OCI-LY1 (cell line): Measurements from ENCODE around the gene MAST4.
A peak's percentile ranks its signal among the peaks of the same experiment; 100 is the strongest.

Source experiments
- H2AFZ ChIP-seq: fragments of 200-600 bp; sonication (generic), shearing (Covaris generic); 2 replicates; pipeline ENCODE4 v1.6.0; 2014; ENCODE audit warnings: antibody characterized with exemption, mild to moderate bottlenecking, low read length
- H3F3A ChIP-seq: fragments of 200-600 bp; sonication (generic), shearing (Covaris generic); 2 replicates; pipeline ENCODE4 v1.6.0; 2014; ENCODE audit warnings: mild to moderate bottlenecking, antibody characterized with exemption, low read length, moderate library complexity; ENCODE audit not compliant: insufficient read depth
- H3K27ac ChIP-seq: fragments of 200-600 bp; sonication (generic); 2 replicates; pipeline ENCODE4 v1.5.1; 2014; ENCODE audit warnings: low read length, mixed run types, mild to moderate bottlenecking, low read depth; ENCODE audit not compliant: poor library complexity, severe bottlenecking
- H3K27me3 ChIP-seq: fragments of 200-600 bp; sonication (generic); 2 replicates; pipeline ENCODE4 v1.6.0; 2014; ENCODE audit warnings: antibody characterized with exemption, mild to moderate bottlenecking, low read length, moderate library complexity; ENCODE audit not compliant: insufficient read depth
- H3K36me3 ChIP-seq: fragments of 200-600 bp; sonication (generic); 2 replicates; pipeline ENCODE4 v1.6.1; 2014; ENCODE audit warnings: mild to moderate bottlenecking, antibody characterized with exemption, low read length, moderate library complexity, mixed read lengths; ENCODE audit not compliant: insufficient read depth
- H3K4me1 ChIP-seq: fragments of 200-600 bp; sonication (generic); 2 replicates; pipeline ENCODE4 v1.5.1; 2014; ENCODE audit warnings: mild to moderate bottlenecking, low read length, moderate library complexity; ENCODE audit not compliant: insufficient read depth, severe bottlenecking
- H3K4me2 ChIP-seq: fragments of 200-600 bp; sonication (generic), shearing (Covaris generic); 2 replicates; pipeline ENCODE4 v1.6.1; 2014; ENCODE audit warnings: low read length
- H3K4me3 ChIP-seq: fragments of 200-600 bp; sonication (generic); 2 replicates; pipeline ENCODE4 v1.5.1; 2014; ENCODE audit warnings: low read length, low read depth, mild to moderate bottlenecking, mixed read lengths; ENCODE audit not compliant: poor library complexity, severe bottlenecking
- H3K79me2 ChIP-seq: fragments of 200-600 bp; shearing (Covaris generic); 2 replicates; pipeline ENCODE4 v1.6.1; 2016; ENCODE audit warnings: mixed run types, low read length, mixed read lengths; ENCODE audit not compliant: insufficient read depth
- H3K9ac ChIP-seq: fragments of 200-600 bp; sonication (generic), shearing (Covaris generic); 2 replicates; pipeline ENCODE4 v1.6.1; 2014; ENCODE audit warnings: mild to moderate bottlenecking, low read length, mixed read lengths
- H3K9me2 ChIP-seq: fragments of 200-600 bp; sonication (generic), shearing (Covaris generic); 2 replicates; pipeline ENCODE4 v1.6.1; 2014; ENCODE audit warnings: low read depth, mild to moderate bottlenecking, low read length, mixed read lengths
- H3K9me3 ChIP-seq: fragments of 200-600 bp; shearing (Covaris generic); 2 replicates; pipeline ENCODE4 v1.6.1; 2014; ENCODE audit warnings: low read length, mixed read lengths
- H4K20me1 ChIP-seq: fragments of 200-600 bp; sonication (generic), shearing (Covaris generic); 2 replicates; pipeline ENCODE4 v1.6.0; 2016; ENCODE audit warnings: mild to moderate bottlenecking, low read length; ENCODE audit not compliant: insufficient read depth
- EZH2 ChIP-seq: fragments of 200-600 bp; sonication (generic), shearing (Covaris generic); IDR thresholded peaks from 2 replicates; pipeline ENCODE4 v1.8.0; 2017; ENCODE audit warnings: borderline replicate concordance, mixed run types, mild to moderate bottlenecking, antibody characterized with exemption, low read length, moderate library complexity, mixed read lengths
- TF ChIP-seq, protein P1 (sequence below): fragments of 200-600 bp; sonication (generic), shearing (Covaris generic); IDR thresholded peaks from 2 replicates; pipeline ENCODE4 v1.5.1; 2017; ENCODE audit warnings: mild to moderate bottlenecking, antibody characterized with exemption, low read length, moderate library complexity, mixed read lengths

MAST4 gene

DNA sequence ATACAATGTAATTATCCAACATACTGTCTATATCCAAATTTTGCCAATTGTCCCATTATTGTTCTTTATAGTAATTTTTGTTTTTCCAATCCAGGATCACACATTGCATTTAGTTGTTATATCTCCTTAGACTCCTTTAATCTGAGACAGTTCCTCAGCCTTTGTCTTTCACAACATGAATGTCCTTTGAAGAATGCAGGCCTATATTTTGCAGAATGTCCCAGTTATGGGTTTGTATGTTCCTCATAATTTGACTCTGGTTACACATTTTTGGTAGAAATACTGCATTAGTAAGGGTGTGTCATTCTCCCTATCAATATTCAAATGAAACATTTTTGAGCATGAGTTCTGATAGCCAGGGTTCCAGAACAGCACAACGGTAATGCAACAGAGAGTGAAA is 593.7 kb downstream of the MAST4 start:
- Histone ChIP-seq H3K27me3 (no peaks in the 10 kb centered on the region), H3K27ac (peak overlapping the region; percentile 83), H3F3A (no peaks in the 10 kb centered on the region), H4K20me1 (no peaks in the 10 kb centered on the region), H3K4me1 (peaks cover 82% of the 10 kb centered on the region), H3K4me2 (peak overlapping the region; percentile 54), H3K4me3 (no peak overlapping the region), H3K36me3 (peaks cover 66% of the 10 kb centered on the region), H2AFZ (no peak overlapping the region), H3K9me3 (no peaks in the 10 kb centered on the region; the same call in 1 of the 2 replicates), H3K9me2 (no peaks in the 10 kb centered on the region), H3K9ac (no peak overlapping the region; the same call in 1 of the 2 replicates), H3K79me2 (peaks cover 70% of the 10 kb centered on the region)
- no peak for TF ChIP-seq EZH2
- TF ChIP-seq, protein P1, sequence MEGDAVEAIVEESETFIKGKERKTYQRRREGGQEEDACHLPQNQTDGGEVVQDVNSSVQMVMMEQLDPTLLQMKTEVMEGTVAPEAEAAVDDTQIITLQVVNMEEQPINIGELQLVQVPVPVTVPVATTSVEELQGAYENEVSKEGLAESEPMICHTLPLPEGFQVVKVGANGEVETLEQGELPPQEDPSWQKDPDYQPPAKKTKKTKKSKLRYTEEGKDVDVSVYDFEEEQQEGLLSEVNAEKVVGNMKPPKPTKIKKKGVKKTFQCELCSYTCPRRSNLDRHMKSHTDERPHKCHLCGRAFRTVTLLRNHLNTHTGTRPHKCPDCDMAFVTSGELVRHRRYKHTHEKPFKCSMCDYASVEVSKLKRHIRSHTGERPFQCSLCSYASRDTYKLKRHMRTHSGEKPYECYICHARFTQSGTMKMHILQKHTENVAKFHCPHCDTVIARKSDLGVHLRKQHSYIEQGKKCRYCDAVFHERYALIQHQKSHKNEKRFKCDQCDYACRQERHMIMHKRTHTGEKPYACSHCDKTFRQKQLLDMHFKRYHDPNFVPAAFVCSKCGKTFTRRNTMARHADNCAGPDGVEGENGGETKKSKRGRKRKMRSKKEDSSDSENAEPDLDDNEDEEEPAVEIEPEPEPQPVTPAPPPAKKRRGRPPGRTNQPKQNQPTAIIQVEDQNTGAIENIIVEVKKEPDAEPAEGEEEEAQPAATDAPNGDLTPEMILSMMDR, result no peak

DNA sequence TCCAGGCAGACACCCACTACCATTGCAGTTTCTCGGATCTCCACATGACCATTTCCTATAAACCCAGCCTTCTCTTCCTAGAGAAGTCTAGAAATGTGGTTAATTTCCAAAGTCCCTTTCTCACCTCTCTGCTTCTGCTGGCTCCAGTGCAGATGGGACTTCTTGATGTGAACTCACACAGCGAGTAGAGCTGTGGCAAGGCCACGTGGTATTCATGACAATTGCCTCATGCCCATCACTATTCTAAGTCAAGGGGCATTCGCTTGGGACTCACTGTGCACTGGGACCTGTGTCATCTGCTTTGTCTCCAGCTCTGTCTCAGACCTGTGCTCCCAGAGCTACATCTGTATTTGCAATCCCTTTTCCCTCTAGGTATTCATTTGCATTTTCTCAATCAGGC is 594.2 kb downstream of the MAST4 start:
- no peaks in the 10 kb centered on the region for H4K20me1 ChIP-seq
- peaks cover 63% of the 10 kb centered on the region for H3K36me3 ChIP-seq
- H3K4me2 ChIP-seq, result peak overlapping the region; percentile 54
- TF ChIP-seq, protein P1, result no peak
- no peak for TF ChIP-seq EZH2
- peaks cover 87% of the 10 kb centered on the region for H3K4me1 ChIP-seq
- H3K9me2 ChIP-seq, result no peaks in the 10 kb centered on the region
- peak overlapping the region; percentile 83 for H3K27ac ChIP-seq
- no peak overlapping the region for H2AFZ ChIP-seq
- H3K79me2 ChIP-seq, result peaks cover 75% of the 10 kb centered on the region
- no peaks in the 10 kb centered on the region for H3K27me3 ChIP-seq
- H3K9me3 ChIP-seq, result no peaks in the 10 kb centered on the region; the same call in 1 of the 2 replicates
- peak overlapping the region; percentile 22; the same call in 1 of the 2 replicates for H3K9ac ChIP-seq
- no peaks in the 10 kb centered on the region for H3F3A ChIP-seq
- peak overlapping the region; percentile 14 for H3K4me3 ChIP-seq

DNA sequence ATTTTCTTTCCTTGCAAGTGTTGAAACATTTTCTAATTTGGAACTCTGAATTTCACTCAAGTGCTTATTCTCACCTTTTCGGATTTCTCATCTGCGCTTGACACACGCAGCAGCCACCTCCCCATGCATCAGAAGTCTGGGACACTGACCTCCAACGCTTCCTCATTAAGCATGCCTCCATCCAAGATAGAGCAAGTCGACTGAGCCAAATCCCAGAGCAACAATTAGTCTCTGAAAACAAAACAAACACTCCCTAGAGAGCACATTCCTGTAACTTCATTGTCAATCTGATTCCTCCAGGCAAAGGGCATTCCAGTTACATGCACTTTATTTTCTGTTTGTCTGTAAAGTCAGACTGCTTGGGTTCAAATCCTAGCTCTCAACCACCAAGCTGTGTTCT is 594.7 kb downstream of the MAST4 start:
- Histone ChIP-seq H3K79me2 (peaks cover 76% of the 10 kb centered on the region), H3K36me3 (peaks cover 58% of the 10 kb centered on the region), H4K20me1 (no peaks in the 10 kb centered on the region), H3K9me2 (no peaks in the 10 kb centered on the region), H3K4me1 (peaks cover 91% of the 10 kb centered on the region), H3F3A (no peaks in the 10 kb centered on the region), H3K27ac (peak overlapping the region; percentile 83), H3K9me3 (no peaks in the 10 kb centered on the region; the same call in 1 of the 2 replicates), H3K4me3 (peak overlapping the region; percentile 14), H3K9ac (peak overlapping the region; percentile 22; the same call in 1 of the 2 replicates), H3K4me2 (peak overlapping the region; percentile 54), H2AFZ (no peak overlapping the region), H3K27me3 (no peaks in the 10 kb centered on the region)
- TF ChIP-seq, protein P1, result no peak
- TF ChIP-seq EZH2, result no peak
